HG02678 (cell line): ENCODE measurements around the gene CD109.
"Not testable (repeated sequence)": the region's sequence is repeated elsewhere in the genome, so short reads cannot be mapped to it uniquely, and the experiment has no call there.

ENCODE experiments used
- ATAC-seq: cut with Tn5 transposase; IDR thresholded peaks from one replicate; pipeline ENCODE4 v1.9.1; 2021; ENCODE audit warnings: mild to moderate bottlenecking, moderate library complexity; ENCODE audit not compliant: unreplicated experiment

Gene CD109

DNA sequence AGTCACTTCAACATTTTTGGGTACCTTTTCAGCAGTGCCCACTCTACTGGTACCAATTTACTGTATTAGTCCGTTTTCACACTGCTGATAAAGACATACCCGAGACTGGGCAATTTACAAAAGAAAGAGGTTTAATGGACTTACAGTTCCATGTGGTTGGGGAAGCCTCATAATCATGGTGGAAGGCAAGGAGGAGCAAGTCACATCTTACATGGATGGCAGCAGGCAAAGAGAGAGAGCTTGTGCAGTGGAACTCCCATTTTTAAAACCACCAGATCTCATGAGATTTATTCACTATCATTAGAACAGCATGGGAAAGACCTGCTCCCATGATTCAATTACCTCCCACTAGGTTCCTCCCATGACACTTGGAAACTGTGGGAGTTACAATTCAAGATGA lies 12.4 kb upstream of the CD109 start:
- ATAC-seq = not testable (repeated sequence)

DNA sequence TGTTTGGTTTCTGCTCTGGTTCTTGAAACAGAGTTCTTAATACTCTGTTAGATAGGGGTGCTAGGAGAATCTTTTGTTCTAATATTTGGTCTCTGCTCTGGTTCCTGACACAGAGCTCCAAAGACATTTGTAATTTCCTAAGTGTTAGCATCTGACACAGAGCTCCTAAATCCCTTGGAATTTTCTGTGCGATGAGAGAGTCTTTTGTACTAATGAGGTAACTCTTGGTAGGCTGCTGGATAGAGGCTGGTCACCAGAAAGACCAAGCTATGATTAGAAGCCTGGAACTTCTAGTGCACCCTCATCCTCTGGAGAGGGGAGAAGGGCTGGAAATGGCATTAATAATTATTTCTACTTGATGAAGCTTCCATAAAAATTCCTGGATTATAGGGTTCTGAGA lies 7.7 kb upstream of the CD109 start:
- ATAC-seq = no peak

DNA sequence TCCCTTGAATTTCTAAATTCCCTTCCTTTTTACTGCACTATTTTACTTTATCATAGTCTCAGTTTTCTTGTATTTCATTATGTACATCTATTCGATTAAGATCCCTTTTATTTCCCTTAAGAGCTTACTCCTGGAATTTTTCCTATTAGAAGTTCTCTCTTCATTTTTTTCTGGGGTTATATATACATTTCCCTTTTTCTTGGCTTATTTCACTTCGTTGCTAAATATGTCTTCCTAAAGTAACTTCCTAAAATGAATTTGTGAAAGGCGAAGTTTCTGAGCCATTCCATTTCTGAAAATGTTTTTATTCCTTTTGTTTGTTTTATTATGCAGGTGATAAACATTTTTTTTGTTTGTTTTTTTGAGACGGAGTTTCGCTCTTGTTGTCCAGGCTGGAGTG lies 5.9 kb upstream of the CD109 start:
- no peak for ATAC-seq

DNA sequence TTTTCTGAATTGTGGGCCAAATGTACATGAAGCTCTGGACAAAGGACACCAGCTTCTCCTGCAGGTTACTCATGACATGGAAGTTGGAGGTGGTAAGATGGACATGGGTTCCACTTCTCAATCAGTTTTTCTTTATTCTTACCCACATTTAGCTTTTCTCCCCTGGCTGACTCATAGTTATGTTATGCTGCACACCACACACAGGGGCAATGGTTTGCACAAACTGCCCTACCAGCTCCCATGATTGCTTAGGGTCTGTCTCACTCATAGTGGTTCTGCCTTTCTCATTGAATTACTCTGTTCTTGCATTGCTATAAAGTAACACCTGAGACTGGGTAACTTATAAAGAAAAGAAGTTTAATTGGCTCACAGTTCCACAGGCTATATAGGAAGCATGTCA lies 4.5 kb upstream of the CD109 start:
- ATAC-seq = no peak

DNA sequence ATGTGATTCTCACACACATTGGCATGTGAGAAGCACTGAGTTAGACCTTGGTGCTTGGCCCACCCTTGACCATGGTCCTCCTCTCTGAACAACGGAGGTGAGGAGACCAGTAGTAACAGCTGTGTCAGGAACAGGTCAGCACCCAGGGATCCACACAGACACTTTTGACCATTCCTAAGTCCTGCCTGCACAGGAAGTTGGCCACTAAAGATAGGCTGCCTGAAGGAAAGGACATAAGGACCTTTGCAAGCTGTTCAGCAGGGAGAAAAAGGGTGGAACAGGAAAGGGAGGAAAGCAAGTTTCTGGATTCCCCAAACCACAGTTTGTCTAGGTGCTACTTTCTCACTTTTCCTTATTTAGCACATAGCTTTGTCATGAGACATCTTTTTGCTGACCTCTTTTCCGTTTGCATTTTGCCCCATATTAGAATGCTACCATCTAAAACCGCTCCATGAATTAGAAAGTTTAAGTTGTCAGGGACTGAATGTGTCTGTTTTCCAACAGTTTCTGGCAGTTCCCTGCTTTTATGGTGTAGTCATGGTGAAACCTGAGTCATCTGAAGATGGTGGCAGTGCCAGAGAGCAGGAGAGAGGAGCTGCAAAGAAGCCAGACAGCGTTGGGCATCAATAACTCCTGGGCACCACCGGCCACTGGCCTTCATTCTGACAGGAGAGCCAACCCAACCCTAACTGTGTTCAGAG lies 1.1 kb upstream of the CD109 start:
- no peak for ATAC-seq

DNA sequence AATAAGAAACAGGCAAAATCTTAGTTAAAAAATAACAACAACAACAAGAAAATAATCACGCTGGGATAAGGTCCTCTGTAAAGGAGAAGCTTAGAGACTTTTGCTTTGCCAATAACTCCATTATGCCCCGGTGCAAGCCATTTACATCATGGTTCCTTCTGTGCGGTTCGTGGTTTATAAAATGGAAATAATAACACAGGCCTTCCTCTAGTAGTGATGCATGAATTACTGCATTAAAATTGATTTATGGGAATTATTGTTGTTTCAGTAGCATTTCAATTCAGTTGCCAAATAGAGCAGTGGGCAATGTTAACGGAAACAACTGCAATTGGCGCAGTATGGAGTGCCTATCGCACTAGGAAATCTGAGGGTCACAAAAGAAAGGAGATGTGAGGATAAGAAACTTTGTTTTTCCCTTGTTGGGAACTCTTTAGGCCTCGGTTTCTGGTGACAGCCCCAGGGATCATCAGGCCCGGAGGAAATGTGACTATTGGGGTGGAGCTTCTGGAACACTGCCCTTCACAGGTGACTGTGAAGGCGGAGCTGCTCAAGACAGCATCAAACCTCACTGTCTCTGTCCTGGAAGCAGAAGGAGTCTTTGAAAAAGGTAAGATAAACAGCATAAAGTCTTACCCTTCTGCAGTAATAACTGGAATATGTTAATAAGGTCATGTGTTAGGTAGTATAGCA lies 1.1 kb downstream of the CD109 start:
- peak; percentile 36 for ATAC-seq

DNA sequence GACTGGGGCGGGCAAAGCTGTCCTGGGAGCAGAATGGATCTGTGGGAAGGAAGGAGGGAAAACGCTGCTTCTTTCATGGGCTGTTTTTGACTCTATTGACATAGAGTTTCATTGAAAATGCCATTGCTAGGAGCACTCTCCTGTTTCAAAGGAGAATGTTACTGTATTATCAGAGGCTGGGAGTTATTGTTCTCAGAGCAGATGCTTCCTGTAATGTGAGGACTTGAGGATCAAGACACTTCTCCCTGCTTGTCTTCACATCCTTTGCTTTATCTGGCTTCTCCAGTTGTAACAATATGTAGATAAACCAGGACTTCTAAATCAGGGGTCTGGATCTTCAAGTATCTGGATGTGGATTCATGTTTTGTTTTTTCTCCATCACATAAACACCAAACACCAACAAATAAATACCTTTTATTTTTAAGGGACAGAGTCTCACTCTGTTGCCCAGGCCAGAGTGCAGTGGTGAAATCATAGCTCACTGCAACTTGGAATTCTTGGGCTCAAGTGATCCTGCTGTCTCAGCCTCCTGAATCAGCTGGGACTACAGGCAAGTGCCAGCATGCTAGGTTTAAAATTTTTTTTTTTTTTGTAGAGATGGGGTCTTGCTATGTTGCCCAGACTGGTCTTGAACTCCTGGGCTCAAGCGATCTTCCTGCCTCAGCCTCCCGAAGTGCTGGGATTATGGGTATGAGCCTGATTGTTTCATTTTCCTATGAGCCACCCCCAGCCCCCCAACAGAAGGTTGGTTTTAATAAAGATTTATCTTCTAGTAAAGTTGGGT lies 3.9 kb downstream of the CD109 start:
- no peak for ATAC-seq

DNA sequence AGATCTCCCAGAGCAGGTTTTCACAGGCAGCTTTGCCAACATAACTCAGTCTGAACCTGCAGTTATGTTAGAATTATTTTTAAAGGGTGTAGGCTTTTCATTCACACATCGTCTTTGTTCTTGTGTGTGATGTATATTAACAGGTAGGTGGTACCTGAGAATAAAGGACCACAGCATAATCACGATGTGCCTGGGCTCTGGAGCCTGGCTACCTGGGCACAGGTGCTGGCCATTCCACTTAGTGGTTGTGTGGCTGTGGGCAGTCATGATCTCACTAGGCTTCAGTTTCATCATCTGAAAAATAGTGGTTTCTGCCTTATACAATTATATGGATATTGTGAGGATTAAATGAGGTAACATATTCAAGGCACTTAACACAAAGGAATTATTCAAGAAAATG lies 6.4 kb downstream of the CD109 start:
- ATAC-seq = no peak

DNA sequence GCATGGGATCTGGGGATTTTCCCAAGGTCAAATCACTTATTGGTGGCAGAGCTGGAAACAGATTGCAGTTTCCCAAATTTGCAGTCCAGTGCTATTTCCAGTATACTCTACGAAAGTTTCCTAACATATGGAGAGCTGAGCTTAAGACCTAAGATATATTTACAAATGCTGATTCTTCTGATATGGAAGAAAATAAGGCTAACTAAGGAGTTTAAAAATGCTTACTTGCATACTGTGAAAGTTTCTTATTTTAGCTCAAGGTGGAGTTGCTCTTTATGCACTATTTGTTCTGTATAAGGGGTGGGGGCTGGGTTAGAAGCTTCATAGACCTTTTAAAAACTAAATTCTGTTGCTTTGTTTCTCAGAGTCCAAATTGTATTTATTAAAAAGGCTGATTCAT lies 7.5 kb downstream of the CD109 start:
- no peak for ATAC-seq

DNA sequence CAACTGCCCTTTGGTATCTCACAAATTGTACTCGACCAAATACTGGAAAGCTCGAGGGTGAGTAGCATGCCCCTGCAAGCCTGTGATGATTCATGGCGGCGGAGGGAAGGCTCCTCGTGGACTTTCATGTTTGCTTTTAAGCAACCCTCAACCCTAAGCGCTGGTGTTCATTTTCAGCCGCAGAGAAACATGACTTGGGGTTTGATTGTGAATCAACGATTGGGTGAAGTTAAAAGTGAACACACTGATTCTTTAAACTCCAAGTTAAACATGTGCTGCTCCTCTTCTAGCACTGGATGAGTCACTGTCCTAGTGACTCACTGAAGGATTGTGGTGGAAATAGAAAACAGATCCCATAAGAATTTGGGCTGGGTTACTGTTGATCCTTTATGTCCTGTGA lies 8.3 kb downstream of the CD109 start:
- no peak for ATAC-seq

DNA sequence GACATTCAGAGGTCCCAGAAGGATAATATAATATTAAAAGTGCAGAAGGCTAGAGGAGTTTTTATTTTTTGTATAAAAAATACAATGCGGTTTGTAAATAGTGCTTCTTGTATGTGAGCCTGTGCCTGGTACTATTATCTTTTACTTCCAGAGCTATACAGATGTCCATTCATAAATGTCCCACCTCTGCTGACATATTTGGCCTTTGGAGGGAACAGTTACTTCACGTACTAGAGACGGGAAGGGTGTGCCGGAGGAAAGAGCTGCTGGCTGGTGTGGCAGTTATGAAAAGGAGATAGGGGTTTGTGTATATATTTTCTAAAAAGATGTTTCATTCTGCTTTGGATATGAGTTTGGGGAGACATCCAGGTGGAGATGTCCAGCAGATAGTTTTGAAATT lies 8.8 kb downstream of the CD109 start:
- ATAC-seq = no peak

DNA sequence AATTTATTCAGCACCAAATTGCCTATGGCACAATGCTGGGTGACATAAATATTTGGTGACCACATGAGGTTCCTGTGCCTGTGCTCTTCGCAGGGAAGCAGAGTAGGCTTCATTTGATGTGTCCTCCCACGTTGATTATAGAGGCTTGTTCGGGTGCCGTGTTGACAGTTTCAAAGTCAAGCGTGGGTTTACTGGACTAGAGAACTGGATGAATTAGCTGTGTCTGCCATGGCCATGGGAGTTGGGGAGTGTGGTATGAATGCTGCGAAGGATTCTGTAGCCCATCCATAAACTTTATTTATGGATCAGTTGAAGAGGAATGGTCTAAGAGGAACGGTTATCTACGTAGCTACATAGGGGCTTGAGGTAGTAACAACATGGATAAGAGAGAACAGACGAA lies 11.0 kb downstream of the CD109 start:
- ATAC-seq = no peak

DNA sequence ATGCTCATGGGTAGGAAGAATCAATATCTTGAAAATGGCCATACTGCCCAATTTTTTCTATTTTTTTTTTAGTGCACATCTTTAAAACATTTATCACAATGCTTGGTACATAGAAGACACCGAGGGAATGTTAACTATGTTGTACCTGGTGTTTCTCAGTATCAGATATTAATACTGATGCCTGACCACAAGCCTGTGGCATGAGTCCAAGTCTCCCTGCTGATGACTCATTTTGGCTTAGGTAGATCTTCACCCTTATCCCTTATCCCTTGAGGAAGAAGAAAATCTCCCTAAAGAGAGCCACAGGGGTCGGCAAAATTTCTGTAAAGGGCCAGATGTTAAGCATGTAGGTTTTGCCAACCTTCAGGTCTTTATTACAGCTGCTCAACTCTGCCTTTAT lies 14.5 kb downstream of the CD109 start:
- ATAC-seq = no peak

DNA sequence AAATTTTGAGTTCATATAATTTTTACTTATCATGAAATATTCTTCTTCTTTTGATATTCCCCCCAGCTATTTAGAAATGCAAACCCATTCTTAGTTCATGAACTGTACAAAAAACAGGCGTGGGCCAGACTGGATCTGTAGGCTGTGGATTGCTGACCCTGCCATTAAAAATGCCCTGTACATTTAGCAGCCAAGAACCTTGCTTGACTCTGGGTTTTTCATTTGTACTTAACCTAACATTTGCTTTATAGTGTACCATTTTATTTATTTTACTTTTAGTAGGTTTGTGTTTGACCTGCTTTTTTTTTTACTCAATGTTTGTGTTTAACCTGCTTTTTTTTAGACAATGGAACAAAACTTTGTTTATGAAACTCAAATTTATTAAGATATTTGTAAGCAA lies 14.9 kb downstream of the CD109 start:
- ATAC-seq = no peak

DNA sequence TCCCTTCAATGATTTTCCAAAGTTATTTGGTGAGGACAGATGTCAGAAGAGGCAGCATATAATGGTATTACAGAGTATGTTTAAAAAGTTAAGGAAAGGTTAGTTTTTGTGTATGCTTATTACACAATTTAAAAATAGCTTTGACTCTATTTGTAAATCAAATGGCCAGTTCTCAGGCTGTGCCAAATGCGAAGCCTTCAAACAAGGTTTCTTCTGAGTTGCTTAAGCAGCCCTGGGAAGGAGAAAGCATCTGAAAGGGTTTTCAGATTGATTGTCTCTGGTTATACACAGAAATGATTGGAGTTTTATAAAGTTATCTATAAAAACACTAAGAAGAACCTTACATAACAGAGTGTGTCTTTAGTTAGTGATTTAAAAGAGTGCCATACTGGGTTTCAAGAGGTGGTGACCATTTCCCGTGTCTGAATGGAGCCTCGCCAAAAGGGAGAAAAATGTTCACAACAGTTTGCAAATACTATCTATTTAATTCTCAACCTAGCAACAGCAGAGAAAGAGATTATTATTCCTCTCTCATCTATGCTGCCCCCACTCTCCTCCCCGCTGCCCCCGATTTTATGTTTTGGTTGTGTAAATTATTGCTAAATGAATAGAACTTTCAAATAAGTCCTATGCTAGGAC lies 16.7 kb downstream of the CD109 start:
- no peak for ATAC-seq

DNA sequence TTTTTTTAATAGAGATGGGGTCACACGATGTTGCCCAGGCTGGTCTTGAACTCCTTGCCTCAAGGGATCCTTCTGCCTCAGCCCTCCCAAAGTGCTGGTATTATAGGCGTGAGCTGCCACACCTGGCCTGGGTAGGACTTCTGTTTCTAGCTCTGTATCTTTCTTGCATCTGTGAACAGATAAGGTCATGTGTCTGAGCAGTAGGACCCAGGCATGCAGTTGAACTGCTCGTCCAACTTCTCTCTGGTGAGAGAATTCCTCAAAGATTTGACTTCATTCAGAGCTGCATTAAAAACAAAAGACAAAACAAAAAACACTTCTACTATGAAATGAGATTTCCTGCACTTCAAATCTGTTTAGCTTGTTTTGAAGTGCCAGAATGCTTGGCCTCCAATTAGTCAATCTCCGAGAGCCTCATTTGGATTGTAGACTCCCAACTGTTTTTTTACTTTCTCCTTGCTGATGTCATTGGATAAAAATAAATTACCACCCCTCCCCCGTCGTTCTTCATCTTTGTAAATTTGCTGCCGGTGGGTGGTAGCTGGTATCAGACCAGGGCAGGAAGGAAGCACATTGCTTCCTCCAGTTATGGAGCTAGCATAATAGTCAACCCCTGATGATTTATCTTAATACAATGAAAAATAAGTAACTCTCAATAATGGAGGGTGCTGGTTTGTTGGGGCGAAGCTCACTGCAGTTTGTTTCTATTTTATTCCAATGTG lies 17.6 kb downstream of the CD109 start:
- ATAC-seq = no peak

DNA sequence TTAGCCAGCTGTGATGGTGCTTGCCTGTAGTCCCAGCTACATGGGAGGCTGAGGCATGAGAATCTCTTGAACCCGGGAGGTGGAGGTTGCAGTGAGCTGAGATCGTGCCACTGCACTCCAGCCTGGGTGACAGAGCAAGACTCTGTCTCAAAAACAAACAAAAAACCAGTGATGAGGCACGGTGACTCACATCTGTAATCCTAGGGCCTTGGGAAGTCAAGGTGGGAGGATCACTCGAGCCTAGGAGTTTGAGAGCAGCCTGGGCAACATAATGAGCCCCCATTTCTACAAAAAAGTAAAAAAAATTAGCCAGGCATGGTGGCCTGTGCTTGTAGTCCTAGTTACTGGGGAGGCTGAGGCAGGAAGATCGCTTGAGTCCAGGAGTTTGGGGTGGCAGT lies 19.1 kb downstream of the CD109 start:
- ATAC-seq = not testable (repeated sequence)

DNA sequence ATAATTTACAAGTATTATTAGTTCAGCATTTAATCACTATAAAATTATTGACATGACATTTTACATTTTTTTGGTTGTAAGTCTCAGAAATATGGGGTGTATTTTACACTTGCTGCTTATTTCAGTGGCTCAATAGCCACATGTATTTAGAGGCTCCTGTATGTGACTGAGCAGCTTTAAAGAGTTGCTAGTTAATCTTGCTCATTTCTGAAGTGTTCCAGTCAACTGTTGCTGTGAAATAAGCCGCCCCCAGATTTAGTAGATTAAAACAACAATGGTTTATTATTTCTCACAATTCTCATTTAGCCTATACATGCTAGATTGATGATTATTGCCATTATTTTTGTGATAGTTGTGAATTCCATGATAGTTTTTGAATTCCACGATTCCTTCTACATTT lies 23.0 kb downstream of the CD109 start:
- ATAC-seq = no peak

DNA sequence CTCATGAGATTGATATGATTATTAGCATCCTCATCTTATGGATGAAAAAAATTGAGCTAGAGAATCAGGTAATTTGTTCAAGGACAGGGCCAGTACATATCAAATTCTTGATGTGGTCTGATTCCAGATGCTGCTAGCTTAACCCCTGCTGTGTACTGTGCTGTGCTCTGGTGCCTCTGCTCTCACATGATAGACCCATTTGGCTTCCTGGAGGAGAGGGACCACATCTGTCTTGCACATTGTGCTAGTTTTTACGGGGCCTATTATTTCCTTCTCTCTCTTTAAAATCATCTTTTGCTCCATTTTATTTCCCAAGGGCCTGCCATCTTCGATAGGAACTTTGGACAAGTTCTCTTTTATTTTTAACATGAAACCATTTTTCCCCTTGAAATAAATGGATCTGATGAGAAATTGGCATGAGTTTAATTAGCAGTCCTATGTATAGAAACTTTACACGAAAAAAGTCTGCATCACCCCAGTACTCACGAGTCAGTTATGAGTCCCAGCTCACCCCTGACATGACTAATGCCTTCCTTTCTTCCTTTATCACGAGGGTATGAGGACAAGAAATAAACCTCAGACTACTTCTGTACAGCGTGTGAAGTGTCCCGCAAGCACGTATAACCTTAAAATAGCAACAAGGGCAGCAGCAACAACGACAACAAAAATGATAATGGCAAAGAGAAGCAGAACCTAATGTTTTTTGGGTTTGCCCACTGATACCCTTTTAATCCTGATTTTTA lies 26.5 kb downstream of the CD109 start:
- peak; percentile 59 for ATAC-seq

DNA sequence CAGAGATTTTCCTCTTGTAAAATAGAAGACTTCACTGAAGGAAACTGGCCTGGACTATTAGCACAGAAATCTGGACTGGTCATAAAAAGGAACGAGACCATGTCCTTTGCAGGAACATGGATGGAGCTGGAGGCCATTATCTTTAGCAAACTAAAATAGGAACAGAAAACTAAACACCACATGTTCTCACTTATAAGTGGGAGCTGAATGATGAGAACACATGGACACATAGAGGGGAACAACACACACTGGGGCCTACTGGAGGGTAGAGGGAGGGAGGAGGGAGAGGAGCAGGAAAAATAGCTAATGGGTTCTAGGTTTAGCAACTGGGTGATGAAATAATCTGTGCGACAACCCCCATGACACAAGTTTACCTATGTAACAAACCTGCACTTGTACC lies 27.5 kb downstream of the CD109 start:
- ATAC-seq = not testable (repeated sequence)
